GM12878 (cell line): ENCODE measurements around the gene CCN5. TPM values are rescaled to one million over a fixed set of nuclear protein-coding genes. Genes with fewer than 3 reads are reported as not detected.

ENCODE experiments used
- BACH1 ChIP-seq: fragments of 450-650 bp; IDR thresholded peaks from 2 replicates; pipeline ENCODE4 v1.6.1; 2017; ENCODE audit warnings: mild to moderate bottlenecking, borderline replicate concordance
- FOXK2 ChIP-seq: fragments of 450-650 bp; IDR thresholded peaks from 2 replicates; pipeline ENCODE4 v1.6.1; 2017; ENCODE audit warnings: mild to moderate bottlenecking, moderate library complexity
- IRF3 ChIP-seq: fragments of 450-650 bp; IDR thresholded peaks from 2 replicates; pipeline ENCODE4 v1.6.1; 2014; ENCODE audit warnings: mild to moderate bottlenecking
- MTA2 ChIP-seq: fragments of 450-650 bp; IDR thresholded peaks from 2 replicates; pipeline ENCODE4 v1.6.1; 2016; ENCODE audit warnings: low read depth, mild to moderate bottlenecking, moderate library complexity
- RCOR1 ChIP-seq: conservative IDR thresholded peaks from 2 replicates; pipeline ENCODE4 v1.6.1; 2012; ENCODE audit warnings: low read depth, low read length, improper control_type of control experiment
- SKIL ChIP-seq: fragments of 450-650 bp; IDR thresholded peaks from 2 replicates; pipeline ENCODE4 v1.6.1; 2017; ENCODE audit warnings: mild to moderate bottlenecking, low read depth, inconsistent platforms; ENCODE audit not compliant: poor library complexity, severe bottlenecking
- SP1 ChIP-seq: IDR thresholded peaks from one replicate; pipeline ENCODE4 v1.6.1; 2011; ENCODE audit warnings: low read depth, low read length
- SUZ12 ChIP-seq: fragments of 200-600 bp; sonication (generic); IDR thresholded peaks from one replicate; pipeline ENCODE4 v1.6.1; 2018; ENCODE audit warnings: antibody characterized with exemption, mild to moderate bottlenecking; ENCODE audit not compliant: unreplicated experiment
- ZNF207 ChIP-seq: fragments of 450-650 bp; IDR thresholded peaks from 2 replicates; pipeline ENCODE4 v1.6.1; 2014; ENCODE audit warnings: antibody characterized with exemption, mild to moderate bottlenecking, borderline replicate concordance
- ZNF274 ChIP-seq: IDR thresholded peaks from one replicate; pipeline ENCODE4 v1.8.0; 2011; ENCODE audit not compliant: insufficient read length, insufficient read depth
- ZSCAN29 ChIP-seq: fragments of 450-650 bp; IDR thresholded peaks from 2 replicates; pipeline ENCODE4 v1.6.1; 2017; ENCODE audit warnings: mild to moderate bottlenecking, moderate library complexity
- polyA plus RNA-seq, 11 experiments: library from polyadenylated mRNA; depleted of rRNA in 4 of 11; unstranded in 6 of 11; stranded (reverse) in 5 of 11; fragments of >200 nt; fragmentation: Nextera tagmentation in 4 of 11; fragmentation: Illumina TruSeq in 1 of 11; extraction: Ambion mirVana in 4 of 11; extraction: Trizol in 1 of 11; gene quantifications; 1 replicate in 1 of 11; 2 replicates in 10 of 11; pipeline versions ENCODE4 v1.2.1 to v1.2.3, GENCODE V29; 2011 to 2016; ENCODE audit warnings: inconsistent platforms in 2 of 11, missing spikeins in 2 of 11, low read depth in 1 of 11
- total RNA-seq, 4 experiments: library from RNA; depleted of rRNA in 3 of 4; stranded (reverse); fragments of >200 nt in 3 of 4; fragmentation: Illumina TruSeq in 1 of 4; extraction: Trizol in 1 of 4; gene quantifications; 2 replicates each; pipeline versions ENCODE4 v1.2.1 to v1.2.3, GENCODE V29; 2013 to 2021
- TF ChIP-seq, protein P1 (sequence below), 3 experiments: IDR thresholded peaks in 2 of 3; conservative IDR thresholded peaks in 1 of 3; 2 replicates each; pipeline ENCODE4 v1.5.1; 2011; ENCODE audit warnings: low read depth in 3 of 3, low read length in 3 of 3, mild to moderate bottlenecking in 3 of 3, control low read depth in 2 of 3, moderate library complexity in 2 of 3, inconsistent platforms in 1 of 3, mixed read lengths in 1 of 3; ENCODE audit not compliant: control insufficient read depth in 2 of 3, insufficient read depth in 1 of 3; ENCODE audit errors: extremely low read depth in 1 of 3

The CCN5 gene
- total and polyA plus RNA-seq, 10 of the 15 experiments (the other 5 are each of a cell fraction or from before 2014, with no cell fraction given) = 0.14 to 0.15 TPM; not detected in 8

DNA sequence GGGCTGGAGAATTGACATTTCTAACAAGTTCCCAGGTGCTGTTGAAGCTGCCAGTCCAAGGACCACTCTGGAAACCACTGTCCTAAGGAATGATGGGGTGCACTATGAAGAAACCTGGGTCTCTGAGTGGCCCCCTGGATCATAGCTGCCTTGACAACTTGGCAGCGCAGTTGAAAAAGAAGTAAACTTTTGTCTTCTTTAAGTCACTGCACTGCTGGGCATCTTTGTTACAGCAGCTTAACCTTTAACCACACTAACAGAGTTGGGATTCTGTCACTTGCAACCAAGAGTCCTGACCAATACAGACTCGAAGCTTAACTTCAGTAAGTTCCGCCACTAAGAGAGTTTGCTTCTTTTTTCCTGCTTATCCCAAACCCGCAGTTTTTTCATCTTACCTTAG lies 21.9 kb downstream of the CCN5 start (continued):
- no peak for TF ChIP-seq MTA2
- no peak for TF ChIP-seq ZNF274
- TF ChIP-seq BACH1 = no peak
- no peak for TF ChIP-seq RCOR1
- TF ChIP-seq ZSCAN29 = no peak
- TF ChIP-seq FOXK2 = no peak
- no peak for TF ChIP-seq IRF3
- TF ChIP-seq SKIL = no peak
- TF ChIP-seq, protein P1, sequence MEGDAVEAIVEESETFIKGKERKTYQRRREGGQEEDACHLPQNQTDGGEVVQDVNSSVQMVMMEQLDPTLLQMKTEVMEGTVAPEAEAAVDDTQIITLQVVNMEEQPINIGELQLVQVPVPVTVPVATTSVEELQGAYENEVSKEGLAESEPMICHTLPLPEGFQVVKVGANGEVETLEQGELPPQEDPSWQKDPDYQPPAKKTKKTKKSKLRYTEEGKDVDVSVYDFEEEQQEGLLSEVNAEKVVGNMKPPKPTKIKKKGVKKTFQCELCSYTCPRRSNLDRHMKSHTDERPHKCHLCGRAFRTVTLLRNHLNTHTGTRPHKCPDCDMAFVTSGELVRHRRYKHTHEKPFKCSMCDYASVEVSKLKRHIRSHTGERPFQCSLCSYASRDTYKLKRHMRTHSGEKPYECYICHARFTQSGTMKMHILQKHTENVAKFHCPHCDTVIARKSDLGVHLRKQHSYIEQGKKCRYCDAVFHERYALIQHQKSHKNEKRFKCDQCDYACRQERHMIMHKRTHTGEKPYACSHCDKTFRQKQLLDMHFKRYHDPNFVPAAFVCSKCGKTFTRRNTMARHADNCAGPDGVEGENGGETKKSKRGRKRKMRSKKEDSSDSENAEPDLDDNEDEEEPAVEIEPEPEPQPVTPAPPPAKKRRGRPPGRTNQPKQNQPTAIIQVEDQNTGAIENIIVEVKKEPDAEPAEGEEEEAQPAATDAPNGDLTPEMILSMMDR (IDR thresholded peaks at IDR 0.05 in 2 of 3, conservative IDR thresholded peaks at IDR 0.05 in 1 of 3; ENCODE audit: control insufficient read depth in 2 of 3, extremely low read depth in 1 of 3, insufficient read depth in 1 of 3, low read depth in 3 of 3, low read length in 3 of 3) = no peak
- no peak for TF ChIP-seq SUZ12
- TF ChIP-seq SP1 = no peak
- no peak for TF ChIP-seq ZNF207
